Caco-2 (cell line): Measurements from ENCODE around the gene TMEM187. TPM values are rescaled to one million over a fixed set of nuclear protein-coding genes. Genes with fewer than 3 reads are reported as not detected.

Experiments
- BruUV-seq: library from RNA; stranded (reverse); fragments of 400-500 nt; replicated peaks from 2 replicates; lab custom pipeline; 2021; lab: Mats Ljungman, UMichigan
- CTCF ChIA-PET: fragments of 300-600 bp; sonication (Branson Sonifier 250); formaldehyde crosslinking; loops from one replicate; lab custom pipeline; 2022; ENCODE audit warnings: antibody characterized with exemption; lab: Charles Lee
- POLR2A ChIA-PET: fragments of 300-600 bp; sonication (Branson Sonifier 250); formaldehyde crosslinking; loops from one replicate; lab custom pipeline; 2022; ENCODE audit warnings: antibody characterized with exemption; lab: Charles Lee
- DNase-seq, 2 experiments: peaks; one replicate each; pipeline versions ENCODE4 v3.0.0 to v3.0.0-alpha.2; 2020 to 2022
- H3K27me3 ChIP-seq: replicated peaks from 2 replicates; pipeline ENCODE4 v1.6.0; 2011; ENCODE audit warnings: low read length; ENCODE audit not compliant: control insufficient read depth, insufficient read depth
- H3K36me3 ChIP-seq: 2 replicates; pipeline ENCODE4 v1.5.1; 2011; ENCODE audit warnings: low read length; ENCODE audit not compliant: control insufficient read depth, insufficient read depth
- H3K4me1 ChIP-seq: fragments of 250-450 bp; sonication (Bioruptor Pico); 2 replicates; pipeline ENCODE4 v1.5.1; 2020; ENCODE audit warnings: mild to moderate bottlenecking
- H3K4me3 ChIP-seq: 2 replicates; pipeline ENCODE4 v1.5.1; 2011; ENCODE audit warnings: low read depth, mild to moderate bottlenecking, control low read depth, low read length
- H3K9me3 ChIP-seq: fragments of 250-450 bp; sonication (Bioruptor Pico); 2 replicates; pipeline ENCODE4 v1.5.1; 2020; ENCODE audit warnings: mild to moderate bottlenecking, moderate library complexity
- H3K27ac Mint-ChIP-seq: one replicate; pipeline ENCODE4 v1.8.0; 2022; ENCODE audit warnings: mixed read lengths; ENCODE audit not compliant: unreplicated experiment
- H3K27me3 Mint-ChIP-seq: one replicate; pipeline ENCODE4 v1.8.0; 2022; ENCODE audit warnings: mixed read lengths; ENCODE audit not compliant: insufficient read depth, unreplicated experiment
- H3K36me3 Mint-ChIP-seq: one replicate; pipeline ENCODE4 v1.8.0; 2022; ENCODE audit warnings: mild to moderate bottlenecking, mixed read lengths; ENCODE audit not compliant: insufficient read depth, unreplicated experiment
- H3K4me1 Mint-ChIP-seq: one replicate; pipeline ENCODE4 v1.8.0; 2022; ENCODE audit warnings: low read depth, mixed read lengths; ENCODE audit not compliant: unreplicated experiment
- H3K4me3 Mint-ChIP-seq: one replicate; pipeline ENCODE4 v1.8.0; 2022; ENCODE audit warnings: mild to moderate bottlenecking, moderate library complexity, mixed read lengths; ENCODE audit not compliant: unreplicated experiment
- H3K9me3 Mint-ChIP-seq: one replicate; pipeline ENCODE4 v1.8.0; 2022; ENCODE audit warnings: mixed read lengths; ENCODE audit not compliant: unreplicated experiment
- intact Hi-C: fragments of 100-400 bp; cut with micrococcal nuclease; formaldehyde crosslinking; loops from one replicate; pipeline ENCODE4 v1.10.0; 2022; ENCODE audit not compliant: unreplicated experiment
- total RNA-seq: library from RNA; stranded (reverse); gene quantifications from 2 replicates; pipeline ENCODE4 v1.2.3, GENCODE V29; 2022
- TF ChIP-seq, protein P1 (sequence below), 2 experiments: fragments of 200-600 bp in 1 of 2; IDR thresholded peaks; 1 replicate in 1 of 2; 2 replicates in 1 of 2; pipeline versions ENCODE4 v1.5.1 to v1.8.0; 2011 to 2022; ENCODE audit warnings: antibody characterized with exemption in 1 of 2, control low read depth in 1 of 2, inconsistent platforms in 1 of 2, low read depth in 1 of 2, low read length in 1 of 2, mild to moderate bottlenecking in 1 of 2, moderate library complexity in 1 of 2; ENCODE audit not compliant: insufficient read depth in 1 of 2, severe bottlenecking in 1 of 2, unreplicated experiment in 1 of 2

The TMEM187 gene
- total RNA-seq, 1 experiment from 2014 or later: 4.9 TPM

DNA sequence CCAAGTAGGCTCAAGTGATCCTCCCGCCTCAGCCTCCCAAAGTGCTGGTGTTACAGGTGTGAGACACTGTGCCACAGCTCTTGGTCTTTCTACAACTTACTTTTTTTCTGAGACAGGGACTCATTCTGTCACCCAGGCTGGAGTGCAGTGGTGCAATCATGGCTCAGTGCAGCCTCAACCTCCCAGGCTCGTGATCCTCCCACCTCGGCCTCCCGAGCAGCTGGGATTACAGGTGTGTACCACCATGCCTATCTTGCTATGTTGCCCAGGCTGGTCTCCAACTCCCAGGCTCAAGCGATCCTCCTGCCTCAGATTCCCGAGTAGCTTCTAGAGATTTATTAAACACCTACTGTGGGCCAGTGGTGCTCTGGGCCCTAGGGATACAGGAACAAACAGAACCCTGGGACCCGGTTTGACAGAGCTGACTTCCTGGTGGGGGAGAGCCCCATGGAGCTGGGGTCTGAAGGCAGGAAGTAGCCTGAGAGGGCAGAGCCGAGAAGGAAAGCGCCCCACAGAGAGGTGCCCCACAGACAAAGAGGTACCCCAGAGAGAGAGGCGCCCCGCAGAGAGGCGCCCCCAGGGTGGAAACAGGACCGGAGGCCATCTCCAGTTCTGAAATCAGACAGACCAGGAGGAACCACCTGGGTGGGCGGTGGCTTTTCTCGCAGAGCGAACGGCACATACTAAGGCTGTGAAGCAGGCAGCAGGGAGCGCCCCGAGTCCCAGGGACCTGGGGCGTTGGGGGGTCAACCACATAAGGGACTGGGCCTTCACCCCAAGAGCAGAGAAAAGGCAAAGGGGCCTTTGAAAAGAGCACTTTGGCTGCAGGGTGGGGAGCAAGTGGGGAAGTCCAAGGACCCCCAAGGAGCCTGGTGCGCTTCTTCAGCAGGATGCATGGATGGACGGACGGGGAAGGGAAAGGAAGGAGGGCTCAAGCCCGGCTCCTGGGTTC is 42.2 kb downstream of the TMEM187 start:
- H3K4me1 ChIP-seq: no peaks in the 10 kb centered on the region
- POLR2A ChIA-PET: no interaction called here
- no peaks in the 10 kb centered on the region for H3K27me3 ChIP-seq
- Mint-ChIP-seq H3K36me3 (peaks cover 37% of the 10 kb centered on the region), H3K4me3 (no peak overlapping the region), H3K9me3 (no peaks in the 10 kb centered on the region), H3K27ac (no peak overlapping the region), H3K27me3 (no peaks in the 10 kb centered on the region), H3K4me1 (no peaks in the 10 kb centered on the region)
- intact Hi-C loops: no loop called here
- H3K4me3 ChIP-seq: no peak overlapping the region
- no peak for DNase-seq
- H3K9me3 ChIP-seq: no peaks in the 10 kb centered on the region
- no peaks in the 10 kb centered on the region for H3K36me3 ChIP-seq
- TF ChIP-seq, protein P1, sequence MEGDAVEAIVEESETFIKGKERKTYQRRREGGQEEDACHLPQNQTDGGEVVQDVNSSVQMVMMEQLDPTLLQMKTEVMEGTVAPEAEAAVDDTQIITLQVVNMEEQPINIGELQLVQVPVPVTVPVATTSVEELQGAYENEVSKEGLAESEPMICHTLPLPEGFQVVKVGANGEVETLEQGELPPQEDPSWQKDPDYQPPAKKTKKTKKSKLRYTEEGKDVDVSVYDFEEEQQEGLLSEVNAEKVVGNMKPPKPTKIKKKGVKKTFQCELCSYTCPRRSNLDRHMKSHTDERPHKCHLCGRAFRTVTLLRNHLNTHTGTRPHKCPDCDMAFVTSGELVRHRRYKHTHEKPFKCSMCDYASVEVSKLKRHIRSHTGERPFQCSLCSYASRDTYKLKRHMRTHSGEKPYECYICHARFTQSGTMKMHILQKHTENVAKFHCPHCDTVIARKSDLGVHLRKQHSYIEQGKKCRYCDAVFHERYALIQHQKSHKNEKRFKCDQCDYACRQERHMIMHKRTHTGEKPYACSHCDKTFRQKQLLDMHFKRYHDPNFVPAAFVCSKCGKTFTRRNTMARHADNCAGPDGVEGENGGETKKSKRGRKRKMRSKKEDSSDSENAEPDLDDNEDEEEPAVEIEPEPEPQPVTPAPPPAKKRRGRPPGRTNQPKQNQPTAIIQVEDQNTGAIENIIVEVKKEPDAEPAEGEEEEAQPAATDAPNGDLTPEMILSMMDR (IDR thresholded peaks at IDR 0.05; ENCODE audit: insufficient read depth in 1 of 2, low read depth in 1 of 2, low read length in 1 of 2, severe bottlenecking in 1 of 2, unreplicated experiment in 1 of 2): no peak
- no TSS peak for BruUV-seq
- CTCF ChIA-PET: no interaction called here

DNA sequence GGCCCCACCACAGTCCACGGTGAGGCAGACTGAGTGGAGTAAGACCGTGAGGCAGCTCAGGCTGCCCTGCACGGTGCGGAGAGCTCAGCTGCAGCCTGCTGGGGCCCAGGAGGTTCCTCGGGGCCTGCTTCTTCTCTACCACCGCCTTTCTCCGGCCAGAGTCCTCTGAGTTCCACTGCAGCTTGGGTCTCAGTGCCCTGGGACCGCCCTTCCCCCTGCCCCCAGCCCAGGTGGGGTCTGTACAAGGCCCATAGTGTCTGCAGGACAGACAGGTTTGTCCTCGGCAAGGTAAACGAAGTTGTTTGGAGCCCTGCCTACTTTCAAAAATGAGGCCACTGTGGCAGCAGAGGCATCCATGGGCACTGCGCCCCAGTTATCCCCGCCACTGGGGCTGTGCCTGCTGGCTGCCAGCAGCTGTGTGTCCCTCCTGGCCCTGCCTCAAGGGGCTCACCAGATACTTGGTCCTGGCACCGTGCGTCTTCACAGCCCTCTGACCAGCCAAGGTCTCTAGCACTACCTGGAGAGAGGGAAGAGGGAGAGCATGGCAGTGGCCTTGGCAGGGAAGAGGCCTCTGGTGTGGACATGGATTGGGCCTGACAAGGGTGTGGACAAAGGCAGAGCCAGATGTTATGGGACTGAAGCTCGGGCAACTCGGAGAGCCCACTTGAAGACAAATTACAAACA is 43.2 kb downstream of the TMEM187 start:
- POLR2A ChIA-PET: no interaction called here
- Mint-ChIP-seq H3K27me3 (no peaks in the 10 kb centered on the region), H3K4me3 (no peak overlapping the region), H3K36me3 (peaks cover 37% of the 10 kb centered on the region), H3K27ac (no peak overlapping the region), H3K4me1 (no peaks in the 10 kb centered on the region), H3K9me3 (no peaks in the 10 kb centered on the region)
- Histone ChIP-seq H3K4me1 (no peaks in the 10 kb centered on the region), H3K36me3 (no peaks in the 10 kb centered on the region), H3K27me3 (no peaks in the 10 kb centered on the region), H3K4me3 (no peak overlapping the region), H3K9me3 (no peaks in the 10 kb centered on the region)
- no peak for DNase-seq
- TF ChIP-seq, protein P1 (IDR thresholded peaks at IDR 0.05; ENCODE audit: insufficient read depth in 1 of 2, low read depth in 1 of 2, low read length in 1 of 2, severe bottlenecking in 1 of 2, unreplicated experiment in 1 of 2): no peak
- CTCF ChIA-PET: no interaction called here
- no TSS peak for BruUV-seq
- intact Hi-C loops: no loop called here

DNA sequence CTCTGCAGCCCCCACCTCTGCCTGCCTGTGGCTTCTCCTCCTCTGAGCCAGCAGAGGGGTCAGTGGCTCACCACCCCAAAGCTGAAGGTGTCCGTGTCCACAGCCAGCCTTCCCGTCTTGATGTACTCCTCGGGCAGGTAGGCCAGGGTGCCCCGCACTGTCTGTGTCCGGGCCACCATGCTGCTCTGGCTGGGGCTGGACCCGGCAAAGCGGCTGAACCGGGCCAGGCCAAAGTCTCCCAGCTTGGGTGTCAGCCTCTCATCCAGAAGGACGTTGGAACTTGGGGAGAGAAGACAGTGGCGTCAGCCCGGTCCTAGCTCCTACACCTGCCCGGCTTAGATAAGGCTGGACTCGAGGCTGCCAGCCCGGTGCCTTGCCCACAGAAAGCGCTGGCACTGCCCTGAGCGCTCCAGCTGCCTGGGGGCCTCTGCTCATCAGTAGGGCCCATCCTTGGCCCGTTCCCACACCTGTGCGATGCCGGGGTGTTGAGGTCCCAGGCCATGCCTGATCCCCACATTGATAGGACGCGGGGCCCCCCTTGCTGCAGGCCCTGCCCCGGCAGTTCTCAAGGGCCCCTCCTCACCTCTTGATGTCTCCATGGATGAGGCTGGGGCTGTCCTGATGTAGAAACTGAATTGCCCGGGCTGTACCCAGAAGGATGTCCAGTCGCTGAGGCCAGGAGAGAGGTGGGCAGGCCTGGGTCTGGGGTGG is 44.0 kb downstream of the TMEM187 start:
- H3K9me3 Mint-ChIP-seq: no peaks in the 10 kb centered on the region
- intact Hi-C loops: no loop called here
- TF ChIP-seq, protein P1 (IDR thresholded peaks at IDR 0.05; ENCODE audit: insufficient read depth in 1 of 2, low read depth in 1 of 2, low read length in 1 of 2, severe bottlenecking in 1 of 2, unreplicated experiment in 1 of 2): no peak
- POLR2A ChIA-PET: no interaction called here
- Histone ChIP-seq H3K9me3 (no peaks in the 10 kb centered on the region), H3K4me3 (no peak overlapping the region), H3K4me1 (no peaks in the 10 kb centered on the region), H3K36me3 (no peaks in the 10 kb centered on the region), H3K27me3 (no peaks in the 10 kb centered on the region)
- no peak for DNase-seq
- no peak overlapping the region for H3K4me3 Mint-ChIP-seq
- H3K36me3 Mint-ChIP-seq: peaks cover 34% of the 10 kb centered on the region
- CTCF ChIA-PET: no interaction called here
- H3K4me1 Mint-ChIP-seq: no peaks in the 10 kb centered on the region
- BruUV-seq: no TSS peak
- H3K27ac Mint-ChIP-seq: no peak overlapping the region
- H3K27me3 Mint-ChIP-seq: no peaks in the 10 kb centered on the region
